DMS 273 treated with DMSO at 0.1 percent for 48 hours (cell line): Measurements from ENCODE around the gene SUPT7L.
"Not testable (repeated sequence)": the region's sequence is repeated elsewhere in the genome, so short reads cannot be mapped to it uniquely, and the experiment has no call there.

Source experiments
- DNase-seq: peaks from one replicate; lab custom pipeline; 2025; lab: John Stamatoyannopoulos, UW

Gene SUPT7L

DNA sequence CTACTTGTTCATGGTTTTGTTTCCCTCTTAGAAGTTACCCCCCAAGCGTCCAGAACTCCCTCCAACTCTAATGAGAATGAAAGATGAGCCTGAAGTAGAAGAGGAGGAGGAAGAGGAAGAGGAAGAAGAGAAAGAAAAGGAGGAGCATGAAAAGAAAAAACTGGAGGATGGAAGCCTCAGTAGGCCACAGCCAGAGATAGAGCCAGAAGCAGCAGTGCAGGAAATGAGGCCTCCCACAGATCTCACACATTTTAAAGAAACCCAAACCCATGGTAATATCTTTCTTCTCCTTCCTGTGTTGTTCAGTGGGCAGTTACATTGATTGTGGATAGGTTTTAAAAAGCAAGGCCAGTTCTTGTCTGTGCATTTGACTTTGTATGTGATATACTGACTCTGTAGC, 21.6 kb upstream of the SUPT7L start:
- DNase-seq = not testable (repeated sequence)

DNA sequence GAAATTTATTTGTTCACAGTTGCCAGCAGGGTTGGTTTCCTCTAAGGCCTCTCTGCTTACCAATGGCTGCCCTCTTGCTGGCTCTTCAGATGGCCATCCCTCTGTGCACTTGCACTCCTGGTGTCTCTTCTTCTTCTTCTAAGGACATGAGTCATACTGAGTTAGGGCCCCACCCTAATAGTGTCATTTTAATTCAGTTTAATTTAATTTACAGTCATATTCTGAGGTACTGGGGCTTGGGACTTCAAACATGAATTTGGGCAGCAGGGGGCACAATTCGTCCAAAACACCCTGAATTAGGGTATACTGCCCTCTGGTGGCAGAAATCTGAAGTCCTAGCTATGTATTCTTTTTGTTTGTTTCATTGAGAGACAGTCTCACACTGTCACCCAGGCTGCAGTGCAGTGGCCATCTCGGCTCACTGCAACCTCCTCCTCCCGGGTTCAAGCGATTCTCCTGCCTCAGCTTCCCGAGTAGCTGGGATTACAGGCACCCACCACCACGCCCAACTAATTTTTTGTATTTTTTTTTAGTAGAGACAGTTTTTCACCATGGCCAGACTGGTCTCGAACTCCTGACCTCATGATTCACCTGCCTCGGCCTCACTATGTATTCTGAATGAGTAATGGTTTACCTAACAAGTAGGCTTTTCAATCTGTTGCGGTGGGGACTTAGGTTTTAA, 20.1 kb upstream of the SUPT7L start:
- DNase-seq = peak; percentile 73

DNA sequence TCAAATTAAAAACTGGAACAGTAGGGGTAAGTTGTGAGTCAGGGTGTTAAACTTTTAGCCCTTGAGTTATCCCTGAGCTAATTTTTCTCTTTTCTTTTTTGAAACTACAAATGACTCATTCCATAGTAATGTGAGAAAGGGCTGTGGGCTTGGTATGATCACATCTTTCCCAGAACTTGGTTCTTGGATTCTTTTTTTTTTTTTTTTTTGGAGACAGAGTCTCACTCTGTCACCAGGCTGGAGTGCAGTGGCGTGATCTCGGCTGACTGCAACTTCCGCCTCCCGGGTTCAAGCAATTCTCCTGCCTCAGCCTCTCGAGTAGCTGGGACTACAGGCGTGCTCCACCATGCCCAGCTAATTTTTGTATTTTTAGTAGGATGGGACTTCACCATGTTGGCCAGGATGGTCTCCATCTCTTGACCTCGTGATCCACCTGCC, 18.9 kb upstream of the SUPT7L start:
- DNase-seq = not testable (repeated sequence)

DNA sequence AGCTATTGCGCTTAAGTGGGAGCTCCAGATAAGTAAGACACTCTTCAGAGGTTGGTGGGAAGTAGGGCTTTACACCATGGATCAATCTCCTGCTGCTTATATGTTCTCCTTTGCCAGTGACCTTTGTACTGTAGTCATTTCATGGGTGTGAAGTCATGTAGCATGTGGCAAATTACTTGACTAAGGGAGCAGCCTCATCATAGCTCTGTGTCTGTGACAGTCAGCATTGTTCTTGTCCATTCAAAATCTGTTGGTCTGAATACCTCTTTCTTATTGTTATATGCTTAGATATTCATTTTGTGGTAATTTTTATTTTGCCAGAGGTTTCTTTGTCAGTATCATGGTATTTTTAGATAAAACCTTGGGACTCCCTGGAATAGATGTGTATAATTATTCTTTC, 18.4 kb upstream of the SUPT7L start:
- no peak for DNase-seq

DNA sequence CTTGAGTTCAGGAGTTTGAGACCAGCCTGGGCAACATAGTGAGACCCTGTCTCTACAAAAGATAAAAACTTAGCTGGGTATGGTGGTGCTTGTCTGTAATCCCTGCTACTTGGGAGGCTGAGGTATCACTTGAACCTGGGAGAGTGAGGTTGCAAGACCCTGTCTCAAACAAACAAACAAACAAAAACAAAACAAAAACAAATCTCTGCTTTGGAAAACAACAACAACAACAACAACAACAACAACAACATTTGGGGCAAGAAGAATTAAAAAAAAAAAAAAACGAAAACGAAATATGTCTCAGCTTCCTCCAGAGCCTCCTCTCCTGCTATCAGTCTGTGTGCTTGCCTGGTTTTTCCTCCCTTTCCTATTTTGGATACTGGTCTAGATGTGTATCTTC, 17.2 kb upstream of the SUPT7L start:
- DNase-seq = no peak

DNA sequence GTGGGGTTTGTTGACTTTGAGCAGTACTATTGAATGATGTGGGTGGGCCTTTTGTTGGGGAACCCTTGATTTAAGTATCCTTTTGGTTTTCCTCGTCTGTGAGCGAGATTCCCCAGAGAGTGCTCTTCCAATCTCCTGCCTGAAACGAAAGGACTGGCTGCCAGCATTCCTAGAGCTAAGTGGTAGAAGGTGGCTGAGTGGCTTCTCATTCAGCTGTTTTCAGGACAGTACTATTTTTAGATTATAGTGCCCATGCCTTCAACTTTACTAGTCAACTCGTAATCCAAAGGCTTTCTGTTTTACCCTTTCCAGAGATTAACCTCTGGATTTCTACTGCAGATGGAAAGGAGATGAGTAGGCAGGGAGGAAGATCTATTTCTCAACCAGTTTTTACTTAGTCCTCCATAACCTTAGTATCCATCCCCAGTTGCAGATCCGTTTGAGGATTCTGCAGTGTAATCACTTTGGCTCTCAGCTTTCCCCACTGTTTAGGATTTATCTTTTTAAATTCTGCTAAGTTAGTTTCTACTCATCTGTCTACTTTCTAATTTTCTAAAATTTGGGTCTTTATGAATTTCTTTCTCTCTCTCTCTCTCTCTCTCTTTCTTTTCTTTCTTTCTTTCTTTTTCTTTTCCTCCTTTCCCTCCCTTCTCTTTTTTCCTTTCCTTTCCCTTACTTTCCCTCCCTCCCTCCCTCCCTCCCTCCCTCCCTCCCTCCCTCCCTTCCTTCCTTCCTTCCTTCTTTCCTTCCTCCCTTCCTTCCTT, 9.5 kb upstream of the SUPT7L start:
- DNase-seq = no peak

DNA sequence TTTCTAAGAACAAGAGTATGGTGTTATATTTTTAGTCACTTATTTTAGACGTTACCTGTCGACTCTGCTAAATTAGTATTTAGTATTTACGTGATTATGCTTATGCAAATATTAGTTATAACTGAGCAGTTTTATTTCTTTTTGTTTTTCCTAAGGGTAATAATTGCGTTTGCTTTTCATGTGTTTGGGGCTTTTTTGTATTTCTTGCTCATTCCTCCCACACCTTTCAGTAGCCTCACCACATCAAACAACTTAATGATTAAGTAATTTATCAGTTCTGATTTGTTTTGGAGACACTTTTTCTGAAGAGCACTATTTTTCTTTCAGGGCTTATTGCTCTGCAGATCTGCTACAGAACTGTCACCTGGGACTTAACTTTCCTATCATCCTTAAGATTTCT, 7.8 kb upstream of the SUPT7L start:
- DNase-seq = no peak

DNA sequence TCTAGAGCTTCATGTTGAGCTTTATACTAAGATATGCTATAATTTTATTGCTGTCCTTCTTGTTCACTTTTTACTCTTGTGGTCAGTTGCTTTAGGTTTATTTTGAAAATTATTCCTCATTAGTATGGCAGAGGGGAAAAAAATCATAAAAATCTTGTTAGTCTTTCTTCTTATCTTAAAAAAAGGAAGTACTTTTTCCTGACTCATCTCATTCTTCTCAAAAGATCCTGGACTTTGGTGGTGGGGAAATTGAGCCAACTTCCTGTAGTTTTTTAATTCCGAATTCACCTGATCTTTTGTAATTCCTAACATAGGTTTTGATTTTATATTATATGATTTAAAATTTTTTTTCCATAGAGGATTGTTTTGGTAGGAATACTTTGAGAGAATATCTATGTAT, 4.0 kb upstream of the SUPT7L start:
- no peak for DNase-seq

DNA sequence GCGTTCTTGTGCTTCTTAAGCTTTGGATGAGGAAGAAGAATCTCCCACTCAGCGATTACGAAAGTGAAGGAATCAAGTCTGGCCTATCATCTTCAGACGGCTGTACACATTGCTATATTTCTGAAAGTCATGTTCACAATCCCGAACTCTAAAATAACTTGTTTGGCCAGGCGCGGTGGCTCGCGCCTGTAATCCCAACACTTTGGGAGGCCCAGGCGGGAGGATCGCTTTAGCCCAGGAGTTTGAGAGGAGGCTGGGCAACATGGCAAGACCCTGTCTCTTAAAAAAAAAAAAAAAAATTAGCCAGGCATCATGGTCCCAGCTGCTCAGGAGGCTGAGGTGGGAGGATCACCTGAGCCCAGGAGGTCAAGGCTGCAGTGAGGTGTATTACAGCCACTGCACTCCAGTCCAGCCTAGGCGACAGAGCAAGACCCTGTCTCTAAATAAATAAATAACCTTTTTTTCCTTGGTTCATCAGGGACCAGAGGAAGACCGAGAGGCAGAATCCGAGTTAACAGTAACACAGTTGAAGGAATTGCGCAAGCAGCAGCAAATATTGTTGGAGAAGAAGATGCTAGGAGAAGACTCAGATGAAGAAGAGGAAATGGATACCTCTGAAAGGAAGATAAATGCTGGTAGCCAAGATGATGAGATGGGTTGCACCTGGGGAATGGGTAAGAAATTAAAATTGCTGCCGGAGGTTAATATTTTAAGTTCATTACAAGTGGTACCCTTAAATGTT, 1.4 kb upstream of the SUPT7L start:
- no peak for DNase-seq

DNA sequence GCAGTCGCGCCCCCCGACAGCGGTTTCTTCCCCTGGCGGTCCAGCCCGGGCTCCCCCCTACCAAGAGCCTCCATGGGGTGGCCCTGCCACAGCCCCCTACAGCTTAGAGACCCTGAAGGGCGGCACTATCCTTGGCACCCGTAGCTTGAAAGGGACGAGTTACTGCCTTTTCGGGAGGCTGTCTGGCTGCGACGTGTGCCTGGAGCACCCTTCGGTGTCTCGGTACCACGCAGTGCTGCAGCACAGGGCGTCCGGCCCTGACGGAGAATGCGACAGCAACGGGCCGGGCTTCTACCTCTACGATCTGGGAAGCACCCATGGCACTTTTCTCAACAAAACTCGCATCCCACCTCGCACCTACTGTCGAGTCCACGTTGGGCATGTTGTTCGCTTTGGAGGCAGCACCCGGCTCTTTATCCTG, 750 bp upstream of the SUPT7L start:
- no peak for DNase-seq

DNA sequence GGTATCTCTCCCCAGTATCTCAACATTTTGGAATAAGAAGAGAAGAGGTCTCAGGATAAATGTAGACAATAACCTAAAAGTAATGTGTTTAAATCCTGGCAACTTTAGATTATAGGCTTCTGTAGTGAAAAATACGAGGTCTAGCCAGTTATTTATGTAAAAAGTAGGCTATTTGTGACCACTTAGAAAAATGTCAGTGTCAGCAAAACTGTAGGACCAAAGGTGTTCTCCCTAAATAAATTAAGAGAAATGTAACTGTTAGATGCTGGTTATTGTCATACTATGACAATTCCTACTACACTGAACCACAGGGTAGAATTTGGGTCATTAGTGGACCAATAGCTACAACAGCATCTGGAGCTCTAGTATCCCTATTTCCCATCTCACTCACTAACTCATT, 2.0 kb downstream of the SUPT7L start:
- DNase-seq = no peak

DNA sequence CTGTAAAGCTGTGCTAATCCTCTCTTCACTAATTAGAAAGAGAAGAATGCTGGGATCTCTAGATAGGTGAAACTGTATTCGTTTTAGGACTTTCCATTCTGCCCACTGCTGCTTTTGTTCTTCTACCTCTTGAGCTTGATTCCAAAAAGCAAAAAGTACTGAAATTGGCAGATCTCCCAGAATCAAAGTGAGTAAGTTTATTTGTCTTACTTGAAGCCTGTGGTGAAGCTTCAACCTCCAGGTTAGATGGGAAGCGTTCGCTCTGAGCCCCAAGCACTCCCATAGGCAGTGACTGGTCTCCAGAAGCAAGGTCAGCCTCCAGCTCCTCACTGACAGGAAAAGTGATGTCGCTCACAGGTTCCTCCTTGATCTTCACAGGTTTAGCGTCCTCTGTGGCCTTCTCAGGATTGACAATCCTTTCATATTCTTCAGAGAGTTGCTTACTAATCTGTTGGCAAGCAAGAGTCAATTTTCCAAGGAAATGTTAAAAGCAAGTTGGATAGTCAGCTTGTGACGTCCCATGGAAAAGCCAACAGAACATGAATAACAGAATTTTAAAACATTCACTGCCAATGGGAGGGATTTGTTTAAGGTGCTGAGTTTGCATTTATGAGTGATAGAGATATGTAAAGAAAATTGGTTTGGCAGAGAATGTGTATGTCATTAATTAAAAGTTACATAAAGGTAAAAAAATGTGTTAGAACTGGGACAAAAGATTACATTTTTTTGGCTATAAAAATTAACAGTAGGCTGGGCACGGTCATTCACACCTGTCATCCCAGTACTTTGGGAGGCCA, 8.1 kb downstream of the SUPT7L start:
- no peak for DNase-seq

DNA sequence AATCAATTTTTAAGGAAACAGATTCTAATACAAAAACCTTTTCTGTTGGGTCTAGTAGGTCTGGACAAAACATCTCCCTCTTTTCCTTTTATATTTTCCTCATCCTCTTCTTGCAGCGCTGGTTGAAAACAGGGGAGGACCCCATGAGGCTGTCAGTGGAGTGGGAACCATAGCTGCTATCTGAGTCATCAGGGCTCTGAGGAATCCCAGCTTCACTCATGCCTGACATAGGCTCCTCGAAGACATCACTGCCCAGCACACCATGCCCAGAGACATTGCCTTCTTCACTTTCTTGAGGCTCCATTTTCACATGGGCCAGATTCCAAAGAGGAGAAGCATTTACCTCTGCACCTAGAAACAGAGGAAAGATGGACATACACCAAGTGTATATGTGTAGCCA, 10.0 kb downstream of the SUPT7L start:
- no peak for DNase-seq

DNA sequence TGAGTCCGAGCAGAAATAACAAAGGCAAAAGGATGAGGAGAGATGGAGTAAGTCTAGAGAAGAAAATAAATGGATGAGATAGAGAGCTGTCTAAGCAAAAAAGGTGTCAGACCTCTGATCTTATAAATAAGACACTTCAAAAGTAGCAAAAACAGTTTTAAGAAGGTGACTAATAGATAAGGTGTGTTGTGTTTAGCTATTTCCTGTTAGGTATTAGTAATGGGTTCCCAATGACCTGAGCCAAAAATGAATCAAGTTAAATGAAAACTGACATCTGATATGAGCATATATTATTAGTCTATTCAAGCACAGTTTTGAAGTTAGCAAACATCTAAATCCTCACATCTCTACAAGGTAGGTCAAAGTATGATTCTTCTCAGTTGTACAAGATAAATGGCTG, 10.6 kb downstream of the SUPT7L start:
- no peak for DNase-seq

DNA sequence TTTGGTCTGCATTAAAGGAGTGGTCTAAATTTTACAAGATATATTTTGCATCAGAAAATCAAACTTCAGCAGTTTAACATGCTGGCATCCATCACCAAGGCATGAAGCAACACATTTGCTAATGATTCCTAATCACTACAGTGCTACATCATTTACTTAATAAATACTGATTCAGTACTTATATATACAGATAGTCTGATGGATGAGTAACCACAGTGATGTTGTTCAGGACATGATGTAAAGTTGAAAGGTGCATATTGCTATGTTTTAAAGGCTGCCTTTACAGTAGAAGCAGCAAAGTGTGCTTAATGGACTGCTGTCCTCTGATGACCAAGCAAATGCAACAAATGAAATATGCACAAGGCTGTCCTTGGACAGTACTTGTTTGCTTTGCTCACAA, 11.1 kb downstream of the SUPT7L start:
- no peak for DNase-seq

DNA sequence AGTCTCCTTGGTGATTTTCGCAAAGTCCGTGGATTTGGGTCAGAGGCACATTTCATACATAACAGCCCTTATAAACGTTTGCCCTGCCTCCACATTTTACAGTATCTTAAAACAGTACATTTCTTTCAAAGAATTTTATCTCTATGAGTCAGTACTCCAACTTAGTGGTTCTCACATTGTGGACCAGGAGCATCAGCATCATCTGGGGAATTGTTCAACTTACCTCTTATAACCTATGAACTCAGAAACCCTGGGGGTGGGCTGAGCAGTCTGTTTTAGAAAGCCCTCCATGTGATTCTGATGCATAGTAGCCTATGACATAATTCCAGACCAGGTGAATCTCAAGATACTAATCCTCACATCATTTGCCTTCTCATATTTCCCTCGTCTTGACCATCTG, 12.4 kb downstream of the SUPT7L start:
- peak; percentile 28 for DNase-seq

DNA sequence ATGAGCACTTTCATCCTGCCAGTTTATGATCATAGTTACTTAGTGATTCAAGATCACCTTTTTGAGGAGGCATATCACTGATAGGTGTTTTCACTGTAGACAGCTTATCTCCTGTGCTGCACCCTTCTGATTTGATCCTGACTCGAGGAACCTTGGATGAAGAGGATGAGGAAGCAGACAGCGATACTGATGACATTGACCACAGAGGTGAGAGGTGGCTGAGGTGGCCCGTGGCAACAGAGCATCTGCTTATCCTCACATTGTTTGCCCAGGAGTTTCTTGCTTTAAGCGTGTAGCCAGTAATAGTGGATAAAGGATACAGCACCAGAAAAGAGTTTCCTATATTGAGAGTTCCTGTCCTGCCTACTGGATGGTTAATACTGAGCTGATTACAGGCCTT, 15.7 kb downstream of the SUPT7L start:
- DNase-seq = no peak

DNA sequence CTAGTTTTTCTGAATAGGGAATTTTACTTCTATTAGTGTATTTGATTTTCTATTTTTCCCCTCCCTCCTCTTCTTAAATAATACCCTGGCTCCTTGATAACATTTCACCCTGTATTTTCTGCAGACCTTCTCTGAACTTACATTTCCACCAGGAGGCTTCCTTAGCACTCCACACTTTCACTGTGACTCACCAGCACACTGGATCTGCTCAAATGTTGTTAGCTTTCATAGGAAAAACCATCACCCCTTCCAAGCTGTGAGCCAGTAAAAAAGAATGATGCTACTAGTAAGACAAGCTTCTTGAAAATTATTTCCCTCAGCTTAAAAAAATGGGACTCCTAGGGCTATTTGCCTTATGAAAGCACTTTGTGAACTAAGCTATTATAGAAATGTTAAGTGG, 16.1 kb downstream of the SUPT7L start:
- no peak for DNase-seq

DNA sequence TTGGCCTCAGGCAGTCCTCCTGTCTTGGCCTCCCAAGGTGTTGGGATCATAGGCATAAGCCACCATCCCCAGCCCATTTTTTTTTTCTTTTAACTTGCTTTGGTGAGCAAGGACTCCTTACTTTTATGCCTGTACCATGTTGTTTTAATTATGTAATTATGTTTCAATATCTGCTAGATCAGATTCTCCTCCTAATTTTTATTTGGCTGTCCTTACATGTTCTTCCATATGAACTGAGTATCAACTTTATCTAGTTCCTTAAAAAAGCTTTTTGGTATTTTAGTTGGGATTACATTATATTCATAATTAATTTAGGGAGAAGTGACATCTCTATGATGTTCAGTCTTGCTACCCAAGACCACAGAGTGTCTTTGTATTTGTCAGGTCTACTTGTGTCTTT, 18.2 kb downstream of the SUPT7L start:
- DNase-seq = no peak

DNA sequence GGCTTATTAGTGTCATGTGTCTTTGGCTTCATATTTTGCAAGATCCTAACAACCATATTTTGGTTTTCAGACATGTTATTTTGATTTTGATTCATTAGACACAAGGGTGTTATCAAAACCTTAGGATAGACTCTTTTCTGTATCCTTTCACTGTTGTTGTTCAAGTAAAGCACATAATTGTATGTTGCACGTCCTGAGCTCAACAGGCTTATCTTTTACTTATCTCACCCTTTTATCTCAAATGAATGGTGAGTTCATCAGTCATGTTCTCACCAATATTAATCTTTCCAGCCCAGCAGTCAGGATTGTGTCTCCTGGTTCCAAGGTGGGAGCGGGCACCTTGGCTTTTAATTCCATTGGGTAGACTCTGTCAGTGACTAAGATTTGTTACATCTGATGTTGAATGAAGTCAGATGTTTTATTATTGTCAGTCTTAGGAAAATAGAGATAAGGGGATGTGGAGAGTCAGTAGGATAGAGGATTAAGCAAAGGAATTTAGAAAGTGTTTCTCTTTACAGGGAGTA, 22.6 kb downstream of the SUPT7L start:
- no peak for DNase-seq

DNA sequence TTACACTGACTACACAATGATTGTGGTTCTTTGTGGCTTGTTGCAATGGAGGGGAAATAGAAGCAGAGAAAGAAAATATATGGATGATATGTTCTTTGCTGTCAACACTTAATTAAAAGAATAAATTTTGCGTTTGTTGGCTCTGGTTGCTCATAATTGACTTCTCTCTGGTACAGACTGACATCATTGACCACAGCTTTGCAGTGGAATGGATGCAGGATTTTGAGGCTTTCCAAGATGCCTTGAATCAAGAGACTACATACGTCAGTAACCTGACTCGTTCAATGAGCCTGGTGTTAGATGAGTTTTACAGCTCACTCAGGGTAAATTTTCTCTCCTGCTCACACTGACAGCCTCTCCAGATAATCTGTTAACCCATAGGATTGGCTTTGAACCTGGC, 24.7 kb downstream of the SUPT7L start:
- no peak for DNase-seq

DNA sequence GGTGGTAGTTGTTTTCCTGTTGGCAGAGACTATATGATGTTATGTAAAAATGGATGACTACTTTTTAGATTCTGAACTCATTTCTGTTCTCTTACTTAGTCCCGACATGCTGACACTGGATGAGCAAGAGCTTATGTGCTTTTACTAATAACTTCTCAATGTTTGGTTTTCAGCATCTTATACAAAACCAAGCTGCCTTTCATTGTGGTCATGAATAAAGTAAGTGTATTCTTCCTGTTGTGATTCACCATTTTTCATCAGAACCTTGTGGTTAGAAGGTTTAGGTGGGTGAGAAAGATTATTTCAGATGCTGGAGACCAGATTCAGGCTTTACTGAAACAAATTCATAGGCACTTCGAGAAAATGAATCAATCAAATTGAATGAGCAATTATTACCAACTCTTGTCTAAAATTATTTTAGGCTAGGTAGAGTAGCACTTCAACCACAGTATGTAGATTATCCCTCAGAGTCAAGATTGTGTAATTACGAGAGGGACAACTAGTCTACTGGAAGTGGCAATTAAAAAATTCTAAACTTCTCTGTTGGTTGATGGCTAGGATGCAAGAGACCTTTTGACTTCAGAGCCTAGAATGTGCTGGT, 25.3 kb downstream of the SUPT7L start:
- no peak for DNase-seq
